ENCODE data around the gene AMZ2. TPM values are rescaled to one million over a fixed set of nuclear protein-coding genes. Genes with fewer than 3 reads are reported as not detected.
A peak's percentile ranks its signal among the peaks of the same experiment; 100 is the strongest.

Gene AMZ2
- total RNA-seq, 1 donor from 2014 or later, result 76.2 TPM

- H3K36me3 Mint-ChIP-seq (ENCODE audit: low read depth, unreplicated experiment), result no peaks in the 10 kb centered on the region
- Histone ChIP-seq H3K79me2 (ENCODE audit: insufficient read depth, low read length) (peaks cover 8% of the 10 kb centered on the region), H4K20me1 (ENCODE audit: insufficient read depth, low read length) (no peaks in the 10 kb centered on the region), H2AFZ (ENCODE audit: low read depth, low read length) (no peak overlapping the region), H3K4me3 (ENCODE audit: insufficient read depth, low read depth, low read length) (no peak overlapping the region), H3K9ac (ENCODE audit: low read length) (peak overlapping the region; percentile 94), H3K4me2 (ENCODE audit: low read length) (peak overlapping the region; percentile 90), H3K9me3 (ENCODE audit: insufficient read depth, low read depth, low read length) (no peaks in the 10 kb centered on the region), H3K27me3 (ENCODE audit: insufficient read depth, low read length) (no peaks in the 10 kb centered on the region), H3K4me1 (ENCODE audit: insufficient read depth, low read length) (peaks cover 9% of the 10 kb centered on the region), H3K36me3 (ENCODE audit: insufficient read depth, low read length) (no peaks in the 10 kb centered on the region), H3K27ac (ENCODE audit: low read depth, low read length) (no peak overlapping the region)
- peak overlapping the region; percentile 44 for H3K27ac Mint-ChIP-seq (ENCODE audit: unreplicated experiment)
- DNase-seq (ENCODE audit: low read depth), result no peak
- H3K9me3 Mint-ChIP-seq (ENCODE audit: unreplicated experiment), result no peaks in the 10 kb centered on the region
- no peak for FAIRE-seq
- no peaks in the 10 kb centered on the region for H3K27me3 Mint-ChIP-seq (ENCODE audit: low read depth, unreplicated experiment)
- H3K4me3 Mint-ChIP-seq (ENCODE audit: unreplicated experiment), result peak overlapping the region; percentile 93
- H3K4me1 Mint-ChIP-seq (ENCODE audit: low read depth, unreplicated experiment), result peaks cover 4% of the 10 kb centered on the region
- TF ChIP-seq EZH2 (IDR thresholded peaks at IDR 0.05; ENCODE audit: insufficient read depth, low read length), result no peak
- TF ChIP-seq, protein P1, sequence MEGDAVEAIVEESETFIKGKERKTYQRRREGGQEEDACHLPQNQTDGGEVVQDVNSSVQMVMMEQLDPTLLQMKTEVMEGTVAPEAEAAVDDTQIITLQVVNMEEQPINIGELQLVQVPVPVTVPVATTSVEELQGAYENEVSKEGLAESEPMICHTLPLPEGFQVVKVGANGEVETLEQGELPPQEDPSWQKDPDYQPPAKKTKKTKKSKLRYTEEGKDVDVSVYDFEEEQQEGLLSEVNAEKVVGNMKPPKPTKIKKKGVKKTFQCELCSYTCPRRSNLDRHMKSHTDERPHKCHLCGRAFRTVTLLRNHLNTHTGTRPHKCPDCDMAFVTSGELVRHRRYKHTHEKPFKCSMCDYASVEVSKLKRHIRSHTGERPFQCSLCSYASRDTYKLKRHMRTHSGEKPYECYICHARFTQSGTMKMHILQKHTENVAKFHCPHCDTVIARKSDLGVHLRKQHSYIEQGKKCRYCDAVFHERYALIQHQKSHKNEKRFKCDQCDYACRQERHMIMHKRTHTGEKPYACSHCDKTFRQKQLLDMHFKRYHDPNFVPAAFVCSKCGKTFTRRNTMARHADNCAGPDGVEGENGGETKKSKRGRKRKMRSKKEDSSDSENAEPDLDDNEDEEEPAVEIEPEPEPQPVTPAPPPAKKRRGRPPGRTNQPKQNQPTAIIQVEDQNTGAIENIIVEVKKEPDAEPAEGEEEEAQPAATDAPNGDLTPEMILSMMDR (IDR thresholded peaks at IDR 0.05; ENCODE audit: insufficient read depth, low read depth, low read length), result no peak
Observed at GRCh38 chr17:68246271-68247028, 1.4 kb upstream of the AMZ2 start.

GRCh38 chr17:68248199-68248825 lies 469 bp downstream of the AMZ2 start:
- no peaks in the 10 kb centered on the region for H3K27me3 Mint-ChIP-seq (ENCODE audit: low read depth, unreplicated experiment)
- Histone ChIP-seq H3K9me3 (ENCODE audit: insufficient read depth, low read depth, low read length) (no peaks in the 10 kb centered on the region), H2AFZ (ENCODE audit: low read depth, low read length) (peak overlapping the region; percentile 98), H3K27ac (ENCODE audit: low read depth, low read length) (peak overlapping the region; percentile 93), H3K27me3 (ENCODE audit: insufficient read depth, low read length) (no peaks in the 10 kb centered on the region), H3K36me3 (ENCODE audit: insufficient read depth, low read length) (no peaks in the 10 kb centered on the region), H3K4me1 (ENCODE audit: insufficient read depth, low read length) (peaks cover 9% of the 10 kb centered on the region), H3K4me2 (ENCODE audit: low read length) (peak overlapping the region; percentile 90), H4K20me1 (ENCODE audit: insufficient read depth, low read length) (no peaks in the 10 kb centered on the region), H3K79me2 (ENCODE audit: insufficient read depth, low read length) (peaks cover 8% of the 10 kb centered on the region), H3K4me3 (ENCODE audit: insufficient read depth, low read depth, low read length) (peak overlapping the region; percentile 91), H3K9ac (ENCODE audit: low read length) (peak overlapping the region; percentile 94)
- peak overlapping the region; percentile 82 for H3K27ac Mint-ChIP-seq (ENCODE audit: unreplicated experiment)
- H3K4me1 Mint-ChIP-seq (ENCODE audit: low read depth, unreplicated experiment), result peaks cover 4% of the 10 kb centered on the region
- no peaks in the 10 kb centered on the region for H3K36me3 Mint-ChIP-seq (ENCODE audit: low read depth, unreplicated experiment)
- peak overlapping the region; percentile 93 for H3K4me3 Mint-ChIP-seq (ENCODE audit: unreplicated experiment)
- TF ChIP-seq, protein P1 (IDR thresholded peaks at IDR 0.05; ENCODE audit: insufficient read depth, low read depth, low read length), result no peak
- no peak for TF ChIP-seq EZH2 (IDR thresholded peaks at IDR 0.05; ENCODE audit: insufficient read depth, low read length)
- DNase-seq (ENCODE audit: low read depth) (peak; percentile 47), FAIRE-seq (no peak)
- no peaks in the 10 kb centered on the region for H3K9me3 Mint-ChIP-seq (ENCODE audit: unreplicated experiment)

All from astrocyte (in vitro differentiated cells and primary cell).